HFFc6 (cell line): ENCODE measurements around the gene TMPRSS15. TPM values are rescaled to one million over a fixed set of nuclear protein-coding genes. Genes with fewer than 3 reads are reported as not detected.

Experiments used
- DNase-seq: peaks from one replicate; pipeline ENCODE4 v3.0.0-alpha.2; 2018
- H3K27ac Mint-ChIP-seq: 2 replicates; pipeline ENCODE4 v1.8.0; 2020; ENCODE audit warnings: mild to moderate bottlenecking, mixed read lengths
- H3K27me3 Mint-ChIP-seq: 2 replicates; pipeline ENCODE4 v1.8.0; 2021; ENCODE audit warnings: mild to moderate bottlenecking, moderate library complexity, mixed read lengths; ENCODE audit not compliant: insufficient read depth
- H3K36me3 Mint-ChIP-seq: 2 replicates; pipeline ENCODE4 v1.8.0; 2021; ENCODE audit warnings: low read depth, mixed read lengths
- H3K4me1 Mint-ChIP-seq: 2 replicates; pipeline ENCODE4 v1.8.0; 2020; ENCODE audit warnings: low read depth, mixed read lengths
- H3K4me3 Mint-ChIP-seq: 2 replicates; pipeline ENCODE4 v1.8.0; 2020; ENCODE audit warnings: mild to moderate bottlenecking, moderate library complexity, mixed read lengths
- H3K9me3 Mint-ChIP-seq: 2 replicates; pipeline ENCODE4 v1.8.0; 2020; ENCODE audit warnings: mild to moderate bottlenecking, mixed read lengths
- CTCF ChIP-seq: fragments of 200-600 bp; sonication (generic); IDR thresholded peaks from 2 replicates; pipeline ENCODE4 v1.5.0; 2021; ENCODE audit warnings: antibody characterized with exemption, mild to moderate bottlenecking
- long read RNA-seq: library from polyadenylated mRNA; unstranded; transcript quantifications from one replicate; pipeline ENCODE4 v2.0.0, GENCODE V29; 2019
- total RNA-seq, 6 experiments: library from RNA; stranded (reverse); fragmentation: NEBNext Ultra II Directional; extraction: Animal tissue kit (Norgen Biotek cat#: 25700); gene quantifications; 2 replicates in 1 of 6; 3 replicates in 5 of 6; pipeline ENCODE4 v1.2.3, GENCODE V29; 2021

The TMPRSS15 gene
- total RNA-seq = not detected
- long read RNA-seq = 0 reads

- no peak for DNase-seq
- Mint-ChIP-seq H3K27me3 (no peaks in the 10 kb centered on the region), H3K4me3 (no peak within 1 kb of the TSS), H3K36me3 (no peaks in the 10 kb centered on the region), H3K4me1 (no peaks in the 10 kb centered on the region), H3K9me3 (peaks cover 54% of the 10 kb centered on the region), H3K27ac (no peak within 1 kb of the TSS)
- TF ChIP-seq CTCF = no peak
These were observed at the start of gene TMPRSS15 for GRCh38 chr21:18403735-18404450. Gene TMPRSS15 (minus strand): TSS chr21:18403785. CDS start chr21:18403622, 163 bp downstream.

- Mint-ChIP-seq H3K4me3 (no peak overlapping the region), H3K4me1 (no peaks in the 10 kb centered on the region), H3K27ac (no peak overlapping the region), H3K36me3 (no peaks in the 10 kb centered on the region), H3K9me3 (peaks cover 39% of the 10 kb centered on the region), H3K27me3 (no peaks in the 10 kb centered on the region)
- no peak for TF ChIP-seq CTCF
- DNase-seq = no peak
These were observed 48.1 kb upstream of the TMPRSS15 start for GRCh38 chr21:18451670-18452069.

- H3K4me3 Mint-ChIP-seq = no peak overlapping the region
- H3K4me1 Mint-ChIP-seq = no peaks in the 10 kb centered on the region
- DNase-seq = no peak
- peaks cover under 1% of the 10 kb centered on the region; the same call in 1 of the 2 replicates for H3K27me3 Mint-ChIP-seq
- H3K9me3 Mint-ChIP-seq = peaks cover 46% of the 10 kb centered on the region
- TF ChIP-seq CTCF = no peak
- no peaks in the 10 kb centered on the region for H3K36me3 Mint-ChIP-seq
- no peak overlapping the region for H3K27ac Mint-ChIP-seq
These were observed 46.3 kb upstream of the TMPRSS15 start for GRCh38 chr21:18449605-18450550.

- Mint-ChIP-seq H3K27me3 (peaks cover 2% of the 10 kb centered on the region; the same call in 1 of the 2 replicates), H3K4me1 (no peaks in the 10 kb centered on the region), H3K36me3 (no peaks in the 10 kb centered on the region), H3K27ac (no peak overlapping the region), H3K9me3 (peaks cover 33% of the 10 kb centered on the region), H3K4me3 (no peak overlapping the region)
- no peak for DNase-seq
- no peak for TF ChIP-seq CTCF
These were observed 40.1 kb upstream of the TMPRSS15 start for GRCh38 chr21:18443701-18444100.

GRCh38 chr21:18443085-18443484 is 39.5 kb upstream of the TMPRSS15 start:
- Mint-ChIP-seq H3K9me3 (peaks cover 33% of the 10 kb centered on the region), H3K27ac (no peak overlapping the region), H3K4me3 (no peak overlapping the region), H3K36me3 (no peaks in the 10 kb centered on the region), H3K27me3 (peaks cover 2% of the 10 kb centered on the region; the same call in 1 of the 2 replicates), H3K4me1 (no peaks in the 10 kb centered on the region)
- no peak for TF ChIP-seq CTCF
- no peak for DNase-seq
